Measurements from ENCODE around the gene SLC6A9.

The SLC6A9 gene

GRCh38 chr1:44048532-44049215 lies 17.4 kb upstream of the SLC6A9 start:
- no peak overlapping the region for H3K4me3 ChIP-seq (ENCODE audit: low read length)

GRCh38 chr1:44047131-44047530 lies 15.9 kb upstream of the SLC6A9 start:
- Histone ChIP-seq H3K4me3 (ENCODE audit: low read length) (no peak overlapping the region), H3K9ac (ENCODE audit: low read depth, low read length) (no peak overlapping the region), H3K4me1 (ENCODE audit: insufficient read depth, low read length) (no peaks in the 10 kb centered on the region), H3K36me3 (ENCODE audit: insufficient read depth, low read length) (no peaks in the 10 kb centered on the region), H3K27ac (ENCODE audit: low read depth, low read length) (no peak overlapping the region), H3K9me3 (ENCODE audit: insufficient read depth, low read depth, low read length) (no peaks in the 10 kb centered on the region), H3K27me3 (ENCODE audit: insufficient read depth, low read length) (no peaks in the 10 kb centered on the region)
- WGBS: 86% methylated on average over 1 of the region's 1 CpG

More at GRCh38 chr1:44048532-44049215, 17.4 kb upstream of the SLC6A9 start:
- no peaks in the 10 kb centered on the region for H3K27me3 ChIP-seq (ENCODE audit: insufficient read depth, low read length)
- H3K36me3 ChIP-seq (ENCODE audit: insufficient read depth, low read length): no peaks in the 10 kb centered on the region
- 89% methylated on average over 3 of the region's 3 CpGs for WGBS
- no peaks in the 10 kb centered on the region for H3K4me1 ChIP-seq (ENCODE audit: insufficient read depth, low read length)
- no peaks in the 10 kb centered on the region for H3K9me3 ChIP-seq (ENCODE audit: insufficient read depth, low read depth, low read length)
- no peak overlapping the region for H3K9ac ChIP-seq (ENCODE audit: low read depth, low read length)
- no peak overlapping the region for H3K27ac ChIP-seq (ENCODE audit: low read depth, low read length)

- Histone ChIP-seq H3K9me3 (ENCODE audit: insufficient read depth, low read depth, low read length) (no peaks in the 10 kb centered on the region), H3K4me1 (ENCODE audit: insufficient read depth, low read length) (no peaks in the 10 kb centered on the region), H3K4me3 (ENCODE audit: low read length) (no peak overlapping the region), H3K27ac (ENCODE audit: low read depth, low read length) (no peak overlapping the region), H3K9ac (ENCODE audit: low read depth, low read length) (no peak overlapping the region), H3K27me3 (ENCODE audit: insufficient read depth, low read length) (no peaks in the 10 kb centered on the region), H3K36me3 (ENCODE audit: insufficient read depth, low read length) (no peaks in the 10 kb centered on the region)
- WGBS: 91% methylated on average over 9 of the region's 9 CpGs
Observed at GRCh38 chr1:44045064-44045463, 13.8 kb upstream of the SLC6A9 start.

- no peak overlapping the region for H3K9ac ChIP-seq (ENCODE audit: low read depth, low read length)
- no peaks in the 10 kb centered on the region for H3K9me3 ChIP-seq (ENCODE audit: insufficient read depth, low read depth, low read length)
- H3K27ac ChIP-seq (ENCODE audit: low read depth, low read length): no peak overlapping the region
- no peaks in the 10 kb centered on the region for H3K4me1 ChIP-seq (ENCODE audit: insufficient read depth, low read length)
- H3K4me3 ChIP-seq (ENCODE audit: low read length): no peak overlapping the region
- H3K36me3 ChIP-seq (ENCODE audit: insufficient read depth, low read length): no peaks in the 10 kb centered on the region
- H3K27me3 ChIP-seq (ENCODE audit: insufficient read depth, low read length): no peaks in the 10 kb centered on the region
- WGBS: 88% methylated on average over 7 of the region's 7 CpGs
Observed at GRCh38 chr1:44044071-44044801, 13.0 kb upstream of the SLC6A9 start.

- Histone ChIP-seq H3K27me3 (ENCODE audit: insufficient read depth, low read length) (no peaks in the 10 kb centered on the region), H3K27ac (ENCODE audit: low read depth, low read length) (no peak overlapping the region), H3K4me3 (ENCODE audit: low read length) (no peak overlapping the region), H3K9me3 (ENCODE audit: insufficient read depth, low read depth, low read length) (no peaks in the 10 kb centered on the region), H3K9ac (ENCODE audit: low read depth, low read length) (no peak overlapping the region), H3K36me3 (ENCODE audit: insufficient read depth, low read length) (no peaks in the 10 kb centered on the region), H3K4me1 (ENCODE audit: insufficient read depth, low read length) (no peaks in the 10 kb centered on the region)
- WGBS: 85% methylated on average over 16 of the region's 16 CpGs
Observed at GRCh38 chr1:44043176-44044070, 12.2 kb upstream of the SLC6A9 start.

- no peak overlapping the region for H3K27ac ChIP-seq (ENCODE audit: low read depth, low read length)
- 100% methylated on average over 3 of the region's 4 CpGs for WGBS
- H3K9ac ChIP-seq (ENCODE audit: low read depth, low read length): no peak overlapping the region
- peaks cover 3% of the 10 kb centered on the region; the same call in 1 of the 2 replicates for H3K4me1 ChIP-seq (ENCODE audit: insufficient read depth, low read length)
- H3K9me3 ChIP-seq (ENCODE audit: insufficient read depth, low read depth, low read length): no peaks in the 10 kb centered on the region
- no peak overlapping the region for H3K4me3 ChIP-seq (ENCODE audit: low read length)
- H3K27me3 ChIP-seq (ENCODE audit: insufficient read depth, low read length): no peaks in the 10 kb centered on the region
- no peaks in the 10 kb centered on the region for H3K36me3 ChIP-seq (ENCODE audit: insufficient read depth, low read length)
Observed at GRCh38 chr1:44040846-44041245, 9.6 kb upstream of the SLC6A9 start.

GRCh38 chr1:44040418-44040817 lies 9.2 kb upstream of the SLC6A9 start:
- no peaks in the 10 kb centered on the region for H3K36me3 ChIP-seq (ENCODE audit: insufficient read depth, low read length)
- peaks cover 3% of the 10 kb centered on the region; the same call in 1 of the 2 replicates for H3K4me1 ChIP-seq (ENCODE audit: insufficient read depth, low read length)
- no peak overlapping the region for H3K27ac ChIP-seq (ENCODE audit: low read depth, low read length)
- 92% methylated on average over 2 of the region's 2 CpGs for WGBS
- no peak overlapping the region for H3K9ac ChIP-seq (ENCODE audit: low read depth, low read length)
- H3K4me3 ChIP-seq (ENCODE audit: low read length): no peak overlapping the region
- H3K27me3 ChIP-seq (ENCODE audit: insufficient read depth, low read length): no peaks in the 10 kb centered on the region
- H3K9me3 ChIP-seq (ENCODE audit: insufficient read depth, low read depth, low read length): no peaks in the 10 kb centered on the region

- H3K27me3 ChIP-seq (ENCODE audit: insufficient read depth, low read length): no peaks in the 10 kb centered on the region
- no peak overlapping the region for H3K4me3 ChIP-seq (ENCODE audit: low read length)
- H3K36me3 ChIP-seq (ENCODE audit: insufficient read depth, low read length): no peaks in the 10 kb centered on the region
- H3K9ac ChIP-seq (ENCODE audit: low read depth, low read length): no peak overlapping the region
- WGBS: 87% methylated on average over 2 of the region's 2 CpGs
- H3K27ac ChIP-seq (ENCODE audit: low read depth, low read length): no peak overlapping the region
- H3K9me3 ChIP-seq (ENCODE audit: insufficient read depth, low read depth, low read length): no peaks in the 10 kb centered on the region
- peaks cover 3% of the 10 kb centered on the region; the same call in 1 of the 2 replicates for H3K4me1 ChIP-seq (ENCODE audit: insufficient read depth, low read length)
Observed at GRCh38 chr1:44038876-44039657, 7.8 kb upstream of the SLC6A9 start.

GRCh38 chr1:44037154-44037553 lies 5.9 kb upstream of the SLC6A9 start:
- Histone ChIP-seq H3K9me3 (ENCODE audit: insufficient read depth, low read depth, low read length) (no peaks in the 10 kb centered on the region), H3K4me1 (ENCODE audit: insufficient read depth, low read length) (peaks cover 9% of the 10 kb centered on the region), H3K36me3 (ENCODE audit: insufficient read depth, low read length) (no peaks in the 10 kb centered on the region), H3K27ac (ENCODE audit: low read depth, low read length) (no peak overlapping the region), H3K4me3 (ENCODE audit: low read length) (no peak overlapping the region), H3K9ac (ENCODE audit: low read depth, low read length) (no peak overlapping the region), H3K27me3 (ENCODE audit: insufficient read depth, low read length) (no peaks in the 10 kb centered on the region)
- WGBS: 84% methylated on average over 5 of the region's 5 CpGs

- no peak overlapping the region for H3K9ac ChIP-seq (ENCODE audit: low read depth, low read length)
- H3K4me1 ChIP-seq (ENCODE audit: insufficient read depth, low read length): peaks cover 13% of the 10 kb centered on the region
- 40% methylated on average over 4 of the region's 6 CpGs for WGBS
- H3K4me3 ChIP-seq (ENCODE audit: low read length): no peak overlapping the region
- no peak overlapping the region for H3K27ac ChIP-seq (ENCODE audit: low read depth, low read length)
- H3K27me3 ChIP-seq (ENCODE audit: insufficient read depth, low read length): no peaks in the 10 kb centered on the region
- no peaks in the 10 kb centered on the region for H3K9me3 ChIP-seq (ENCODE audit: insufficient read depth, low read depth, low read length)
- no peaks in the 10 kb centered on the region for H3K36me3 ChIP-seq (ENCODE audit: insufficient read depth, low read length)
Observed at GRCh38 chr1:44036409-44037139, 5.3 kb upstream of the SLC6A9 start.
